Erythroblast (primary cell): ENCODE measurements around the gene PCDH9.

Source experiments
- GATA1 ChIP-seq: IDR thresholded peaks from 2 replicates; pipeline ENCODE4 v1.6.1; 2011; ENCODE audit warnings: low read depth, mild to moderate bottlenecking, control low read depth, low read length, moderate library complexity
- POLR2A ChIP-seq: IDR thresholded peaks from 2 replicates; pipeline ENCODE4 v1.6.1; 2011; ENCODE audit warnings: mild to moderate bottlenecking, low read length

- TF ChIP-seq POLR2A (no peak), GATA1 (no peak)
Measured at GRCh38 chr13:66887088-66887487, 343.0 kb downstream of the PCDH9 start.
